Stimulated activated CD4-positive, alpha-beta T cell treated with anti-CD3 and anti-CD28 coated beads, Interleukin-15, amount 100 ng/mL, for 24 hours (primary cell): ENCODE data around the gene ASS1.

Experiments
- DNase-seq: peaks from one replicate; pipeline ENCODE4 v3.0.0-alpha.2; 2020

The ASS1 gene

DNA sequence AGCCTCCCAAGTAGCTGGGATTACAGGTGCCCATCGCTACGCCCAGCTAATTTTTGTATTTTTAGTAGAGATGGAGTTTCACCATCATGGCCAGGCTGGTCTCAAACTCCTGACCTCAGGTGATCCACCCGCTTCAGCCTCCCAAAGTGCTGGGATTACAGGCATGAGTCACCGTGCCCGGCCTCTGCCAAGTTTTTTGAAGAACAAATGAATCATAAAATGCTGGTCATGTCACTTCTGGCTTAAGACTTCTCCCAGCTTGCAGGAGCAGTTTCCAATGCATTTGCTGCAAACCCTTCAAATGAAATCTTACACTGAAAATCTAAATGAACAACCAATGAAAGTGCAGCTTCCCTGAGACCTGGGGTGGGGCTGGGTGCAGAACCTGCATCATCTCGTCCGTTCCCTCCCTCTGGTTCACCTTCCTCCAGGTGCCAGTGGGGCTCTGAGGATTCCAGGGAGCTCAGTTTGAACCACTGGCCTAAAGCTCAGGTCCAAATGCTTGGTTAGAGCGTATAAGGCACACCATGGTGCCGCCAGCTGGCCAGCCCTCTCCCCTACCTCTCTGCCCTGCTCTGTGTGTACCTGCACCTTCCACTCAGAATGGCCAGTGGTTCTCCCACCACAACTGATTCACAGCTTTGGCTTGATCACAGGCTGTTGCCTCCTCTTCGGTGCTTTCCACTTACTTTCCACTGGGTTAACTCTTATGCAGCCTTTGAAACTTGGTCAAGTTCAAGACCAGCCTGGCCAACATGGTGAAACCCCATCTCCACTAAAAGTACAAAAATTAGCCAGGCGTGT lies 94.9 kb downstream of the ASS1 start:
- no peak for DNase-seq

DNA sequence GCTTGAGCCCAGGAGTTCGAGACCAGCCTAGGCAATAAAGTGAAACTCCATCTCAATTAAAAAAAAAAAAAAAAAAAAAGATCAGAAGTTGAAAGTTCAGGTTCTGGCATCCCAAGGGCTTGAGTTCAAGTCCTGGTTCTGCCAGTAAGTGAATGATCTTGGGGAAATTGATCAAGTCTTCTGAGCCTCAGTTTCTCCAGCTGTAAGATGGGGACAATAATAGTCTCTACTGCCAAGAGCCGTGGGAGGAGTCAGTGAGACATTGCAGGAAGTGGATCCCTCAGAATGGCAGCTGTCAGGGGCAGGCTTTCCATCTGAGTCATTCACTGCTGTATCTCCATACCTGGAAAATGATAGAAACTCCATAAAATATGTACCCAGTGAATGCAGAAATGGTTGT lies 96.8 kb downstream of the ASS1 start:
- DNase-seq = no peak

DNA sequence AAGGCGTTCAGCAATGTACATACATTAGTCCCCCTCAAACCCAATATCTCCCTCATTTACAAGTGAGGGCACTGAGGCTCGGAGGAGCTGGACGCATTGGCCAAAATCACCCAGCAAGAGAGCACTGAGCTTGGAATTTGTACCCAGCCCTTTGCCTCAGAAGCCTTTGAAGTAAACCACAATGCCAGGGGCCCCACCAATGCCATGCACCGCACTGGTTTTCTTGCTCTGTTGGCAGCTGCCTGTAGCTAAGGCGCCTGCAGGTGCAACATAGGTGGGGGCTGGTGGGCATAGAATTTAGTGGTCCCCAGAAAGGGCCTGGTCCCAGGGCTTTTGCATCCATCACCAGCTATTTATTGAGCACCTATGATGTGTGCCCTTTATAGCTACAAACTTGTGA lies 97.3 kb downstream of the ASS1 start:
- no peak for DNase-seq

DNA sequence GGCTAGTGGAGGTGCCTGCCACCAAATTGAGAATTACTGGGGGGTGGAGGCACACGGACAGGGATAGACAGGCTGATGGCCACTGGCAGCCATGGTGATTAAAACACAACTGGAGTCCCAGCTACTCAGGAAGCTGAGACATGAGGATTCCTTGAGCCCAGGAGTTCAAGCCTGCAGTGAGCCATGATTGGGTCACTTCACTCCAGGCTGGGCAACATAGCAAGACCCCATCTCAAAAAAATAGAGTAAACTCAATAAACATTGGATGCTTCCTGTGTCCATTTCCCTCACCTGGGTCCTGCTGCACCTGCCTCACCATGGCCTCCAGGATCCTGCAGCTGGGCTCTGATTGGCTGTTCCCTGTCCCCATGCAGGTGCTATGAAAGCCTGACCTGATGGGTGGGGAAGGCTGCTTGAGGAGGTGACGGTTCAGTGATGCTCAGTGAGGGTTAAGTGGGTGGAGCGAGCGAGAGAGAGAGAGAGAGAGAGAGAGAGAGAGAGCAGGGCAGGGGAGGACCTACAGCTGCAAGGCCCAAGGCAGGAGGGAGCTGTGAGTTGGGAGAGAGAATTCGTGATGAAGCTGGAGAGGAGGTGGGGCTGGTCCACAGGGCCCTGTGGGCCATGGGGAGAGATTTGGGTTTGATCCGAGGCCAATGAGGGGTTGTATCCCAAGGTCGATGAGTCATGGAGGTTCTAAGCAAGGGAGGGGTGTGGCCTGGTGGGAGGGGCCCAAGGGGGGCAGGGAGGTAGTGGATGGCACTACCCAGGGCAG lies 97.9 kb downstream of the ASS1 start:
- DNase-seq = no peak

DNA sequence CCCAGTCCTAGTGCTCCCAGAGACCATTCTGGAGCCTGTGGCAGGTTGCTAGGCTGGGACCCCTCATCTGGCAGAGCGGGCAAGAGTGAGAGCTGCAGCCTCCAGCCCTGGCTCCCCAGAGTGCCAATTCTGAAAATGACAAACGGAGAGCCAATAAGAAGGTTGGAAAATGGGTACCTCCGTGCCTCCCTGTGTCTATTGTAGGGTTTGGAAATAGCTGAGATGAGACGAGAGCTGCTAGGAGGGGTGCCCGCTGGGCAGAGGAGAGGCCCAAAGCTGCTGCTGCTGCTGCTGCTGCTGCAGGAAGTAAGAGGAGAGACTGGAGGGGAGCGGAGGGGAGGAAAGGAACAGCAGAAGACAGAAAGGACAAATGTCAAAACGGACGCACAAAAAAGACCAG lies 98.6 kb downstream of the ASS1 start:
- DNase-seq = no peak

DNA sequence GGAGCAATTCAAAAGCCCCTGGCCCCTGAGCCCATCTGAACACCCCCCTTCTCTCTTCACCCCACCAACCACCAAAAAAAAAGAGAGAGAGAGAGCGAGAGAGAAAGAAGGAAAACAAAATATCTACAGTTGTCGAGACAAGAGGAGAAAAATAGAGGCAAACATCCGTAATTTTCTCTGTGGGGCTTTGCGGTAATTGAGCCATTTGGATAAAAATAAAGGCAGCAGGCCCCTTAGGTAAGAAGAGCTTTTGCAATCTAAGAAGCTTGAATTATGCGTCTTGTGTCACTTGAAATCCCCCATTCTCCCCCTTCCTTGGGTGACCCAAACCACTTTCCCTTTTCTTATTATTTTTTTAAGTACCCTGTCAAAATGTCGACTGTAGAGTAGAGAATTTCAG lies 99.1 kb downstream of the ASS1 start:
- no peak for DNase-seq

DNA sequence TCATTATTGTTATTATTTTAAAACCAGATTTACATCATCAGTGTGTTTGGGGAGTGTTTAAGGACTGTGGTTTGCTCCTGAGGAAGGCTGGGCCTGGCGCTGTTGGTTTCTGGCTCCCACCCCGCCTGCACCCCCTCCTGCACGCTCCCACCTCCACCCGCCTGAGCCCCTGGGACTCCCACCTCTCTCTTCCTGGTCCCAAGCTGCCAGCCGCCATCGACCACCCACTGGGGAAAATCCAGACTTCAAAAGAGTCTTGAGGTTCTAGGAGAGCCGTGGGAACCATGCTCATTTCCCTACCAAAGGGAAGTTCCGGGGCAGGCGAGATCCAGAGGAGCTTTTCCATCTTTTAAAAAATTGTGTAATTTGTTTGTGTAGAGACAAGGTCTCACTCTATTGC lies 99.6 kb downstream of the ASS1 start:
- DNase-seq = no peak

DNA sequence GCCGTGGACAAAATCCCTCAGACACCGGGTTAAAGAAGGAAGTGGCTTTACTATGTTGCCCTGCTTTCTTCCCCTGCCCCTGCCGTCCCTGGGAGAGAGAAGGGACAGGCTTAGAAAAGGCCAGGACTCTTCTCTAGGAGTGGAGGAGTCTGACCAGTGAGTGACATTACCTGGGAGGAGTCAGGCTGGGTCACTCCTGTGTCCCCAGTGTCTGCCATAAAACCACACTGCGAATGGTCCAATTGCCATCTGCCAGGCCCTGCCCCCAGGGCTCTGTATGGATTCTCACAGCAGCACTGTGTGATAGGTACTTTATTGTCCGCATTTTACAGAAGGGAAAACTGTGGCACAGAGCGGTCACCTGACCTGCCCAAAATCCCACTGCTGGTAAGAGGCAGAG lies 103.3 kb downstream of the ASS1 start:
- no peak for DNase-seq

DNA sequence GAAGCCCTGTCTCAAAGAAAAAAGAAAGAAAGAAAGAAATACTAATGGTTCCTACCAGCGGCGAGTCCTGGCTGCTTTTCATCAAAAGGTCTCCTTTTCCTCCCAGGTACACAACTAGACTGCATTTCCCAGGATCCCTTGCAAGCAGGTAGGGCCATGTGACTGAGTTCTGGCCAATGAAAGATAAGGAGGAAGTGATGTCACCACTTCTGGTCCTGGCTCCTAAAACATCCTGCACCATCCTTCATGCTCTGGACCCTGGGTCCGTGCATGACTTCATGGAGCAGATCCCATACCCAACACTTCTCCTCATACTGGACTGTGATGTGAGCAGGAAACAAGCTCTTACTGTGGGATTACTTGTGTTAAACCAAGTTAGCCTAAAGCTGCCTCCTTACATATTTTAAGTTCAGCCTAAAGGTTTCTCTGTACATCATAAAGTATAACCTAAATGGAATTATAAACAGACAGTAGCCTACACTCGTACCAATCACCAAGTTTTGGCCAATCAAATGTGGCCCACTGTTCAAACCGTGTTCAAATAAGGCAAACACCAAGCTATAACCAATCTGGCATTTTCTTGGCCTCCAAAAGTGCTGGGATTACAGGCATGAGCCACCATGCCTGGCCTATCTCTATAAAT lies 104.5 kb downstream of the ASS1 start:
- no peak for DNase-seq
